22Rv1 (cell line): ENCODE measurements around the gene THEM4.
"Not testable (repeated sequence)": the region's sequence is repeated elsewhere in the genome, so short reads cannot be mapped to it uniquely, and the experiment has no call there.

Source experiments
- H3K27ac ChIP-seq: fragments of 450-650 bp; 2 replicates; pipeline ENCODE4 v1.5.1; 2017
- CTCF ChIP-seq: fragments of 450-650 bp; IDR thresholded peaks from 2 replicates; pipeline ENCODE4 v1.5.1; 2017; ENCODE audit warnings: mild to moderate bottlenecking
- ZFX ChIP-seq: fragments of 450-650 bp; IDR thresholded peaks from 2 replicates; pipeline ENCODE4 v1.6.1; 2017; ENCODE audit warnings: antibody characterized with exemption, borderline replicate concordance

Gene THEM4

GRCh38 chr1:151905070-151905442 lies 4.3 kb downstream of the THEM4 start:
- TF ChIP-seq CTCF (no peak), ZFX (no peak)
- H3K27ac ChIP-seq = no peak overlapping the region

GRCh38 chr1:151902858-151903257 lies 6.5 kb downstream of the THEM4 start:
- TF ChIP-seq CTCF (no peak), ZFX (no peak)
- H3K27ac ChIP-seq = no peak overlapping the region

- H3K27ac ChIP-seq = not testable (repeated sequence)
Observed at GRCh38 chr1:151900804-151901203, 8.5 kb downstream of the THEM4 start.

GRCh38 chr1:151898519-151898991 lies 10.8 kb downstream of the THEM4 start:
- no peak overlapping the region for H3K27ac ChIP-seq
- TF ChIP-seq ZFX = no peak
- no peak for TF ChIP-seq CTCF

GRCh38 chr1:151897991-151898431 lies 11.3 kb downstream of the THEM4 start:
- H3K27ac ChIP-seq = no peak overlapping the region
- no peak for TF ChIP-seq ZFX
- TF ChIP-seq CTCF = no peak

GRCh38 chr1:151893176-151893924 lies 16.0 kb downstream of the THEM4 start:
- H3K27ac ChIP-seq = no peak overlapping the region
- TF ChIP-seq ZFX (no peak), CTCF (no peak)

- no peak overlapping the region for H3K27ac ChIP-seq
- TF ChIP-seq CTCF (no peak), ZFX (no peak)
Observed at GRCh38 chr1:151892190-151892589, 17.1 kb downstream of the THEM4 start.

GRCh38 chr1:151891512-151891911 lies 17.8 kb downstream of the THEM4 start:
- no peak for TF ChIP-seq CTCF
- no peak for TF ChIP-seq ZFX
- no peak overlapping the region for H3K27ac ChIP-seq
